ENCODE results near the gene TRAPPC1. TPM values are rescaled to one million over a fixed set of nuclear protein-coding genes. Genes with fewer than 3 reads are reported as not detected.

Gene TRAPPC1
- total RNA-seq, 1 donor from 2014 or later: 129 TPM

- ChIA-PET CTCF (no interaction called here), POLR2A (interaction anchor here (0.7 kb wide), 1 partner anchor 74 kb away, joined by 6 read pairs; no protein-coding TSS in a partner anchor)
Observed at GRCh38 chr17:7950578-7950977, 18.8 kb upstream of the TRAPPC1 start.

GRCh38 chr17:7947651-7948050 lies 15.9 kb upstream of the TRAPPC1 start:
- ChIA-PET CTCF (no interaction called here), POLR2A (no interaction called here)
- intact Hi-C loops (cut with micrococcal nuclease): no loop called here
- H3K4me3 Mint-ChIP-seq: no peak overlapping the region
- TF ChIP-seq CTCF (IDR thresholded peaks at IDR 0.05): no peak
- H3K36me3 Mint-ChIP-seq (ENCODE audit: low read depth): peaks cover 70% of the 10 kb centered on the region
- H3K9me3 Mint-ChIP-seq: no peaks in the 10 kb centered on the region
- no peak for ATAC-seq (ENCODE audit: low read depth)
- H3K27ac Mint-ChIP-seq: no peak overlapping the region
- H3K4me1 Mint-ChIP-seq: peaks cover 10% of the 10 kb centered on the region
- H3K27me3 Mint-ChIP-seq: no peaks in the 10 kb centered on the region
- DNase-seq: no peak

More at GRCh38 chr17:7950578-7950977, 18.8 kb upstream of the TRAPPC1 start:
- Mint-ChIP-seq H3K27me3 (no peaks in the 10 kb centered on the region), H3K36me3 (ENCODE audit: low read depth) (peaks cover 45% of the 10 kb centered on the region), H3K4me1 (peaks cover 10% of the 10 kb centered on the region), H3K4me3 (no peak overlapping the region), H3K27ac (no peak overlapping the region), H3K9me3 (no peaks in the 10 kb centered on the region)
- TF ChIP-seq CTCF (IDR thresholded peaks at IDR 0.05): no peak
- DNase-seq (no peak), ATAC-seq (ENCODE audit: low read depth) (no peak)
- intact Hi-C loops (cut with micrococcal nuclease): loop anchor here (2.0 kb wide), 1 partner anchor 18 kb away; the partner anchor contains the start of gene CNTROB

GRCh38 chr17:7946441-7946840 lies 14.7 kb upstream of the TRAPPC1 start:
- Mint-ChIP-seq H3K27me3 (no peaks in the 10 kb centered on the region), H3K4me1 (peaks cover 4% of the 10 kb centered on the region), H3K27ac (no peak overlapping the region), H3K9me3 (no peaks in the 10 kb centered on the region), H3K36me3 (ENCODE audit: low read depth) (peaks cover 78% of the 10 kb centered on the region), H3K4me3 (no peak overlapping the region)
- no peak for TF ChIP-seq CTCF (IDR thresholded peaks at IDR 0.05)
- intact Hi-C loops (cut with micrococcal nuclease): no loop called here
- ATAC-seq (ENCODE audit: low read depth) (no peak), DNase-seq (no peak)
- ChIA-PET CTCF (no interaction called here), POLR2A (no interaction called here)

- H3K4me3 Mint-ChIP-seq: no peak overlapping the region
- no peaks in the 10 kb centered on the region for H3K9me3 Mint-ChIP-seq
- no peak for DNase-seq
- no peaks in the 10 kb centered on the region for H3K4me1 Mint-ChIP-seq
- intact Hi-C loops (cut with micrococcal nuclease): no loop called here
- no peak overlapping the region for H3K27ac Mint-ChIP-seq
- CTCF ChIA-PET: interaction anchor here (1.2 kb wide), 1 partner anchor 111 kb away, joined by 3 read pairs; no protein-coding TSS in a partner anchor
- H3K27me3 Mint-ChIP-seq: no peaks in the 10 kb centered on the region
- TF ChIP-seq CTCF (IDR thresholded peaks at IDR 0.05): no peak
- H3K36me3 Mint-ChIP-seq (ENCODE audit: low read depth): peaks cover 84% of the 10 kb centered on the region
- ATAC-seq (ENCODE audit: low read depth): no peak
- POLR2A ChIA-PET: no interaction called here
Observed at GRCh38 chr17:7945651-7946050, 13.9 kb upstream of the TRAPPC1 start.

- H3K4me1 Mint-ChIP-seq: no peaks in the 10 kb centered on the region
- H3K36me3 Mint-ChIP-seq (ENCODE audit: low read depth): peaks cover 85% of the 10 kb centered on the region
- ATAC-seq (ENCODE audit: low read depth) (no peak), DNase-seq (no peak)
- POLR2A ChIA-PET: interaction anchor here (1.4 kb wide), 1 partner anchor 11 kb away, joined by 4 read pairs; no protein-coding TSS in a partner anchor
- CTCF ChIA-PET: interaction anchor here (1.1 to 1.3 kb wide), 4 partner anchors 12 to 113 kb away, joined by 3 to 6 read pairs (median 4); no protein-coding TSS in a partner anchor
- H3K27me3 Mint-ChIP-seq: no peaks in the 10 kb centered on the region
- H3K4me3 Mint-ChIP-seq: no peak overlapping the region
- no peak overlapping the region for H3K27ac Mint-ChIP-seq
- intact Hi-C loops (cut with micrococcal nuclease): no loop called here
- H3K9me3 Mint-ChIP-seq: no peaks in the 10 kb centered on the region
- no peak for TF ChIP-seq CTCF (IDR thresholded peaks at IDR 0.05)
Observed at GRCh38 chr17:7944326-7944725, 12.6 kb upstream of the TRAPPC1 start.

All from activated B cell treated with CpG ODN at 0.5 μM for 24 hours (primary cell).